ENCODE data around the gene C1orf87. TPM values are rescaled to one million over a fixed set of nuclear protein-coding genes. Genes with fewer than 3 reads are reported as not detected.
A peak's percentile ranks its signal among the peaks of the same experiment; 100 is the strongest.
"Not testable (repeated sequence)": the region's sequence is repeated elsewhere in the genome, so short reads cannot be mapped to it uniquely, and the experiment has no call there.

Gene C1orf87
- total RNA-seq, 2 donors from 2014 or later = not detected

GRCh38 chr1:59971464-59971911 lies 102.1 kb downstream of the C1orf87 start:
- Histone ChIP-seq H3K27me3 (no peaks in the 10 kb centered on the region), H3K27ac (no peak overlapping the region), H3K36me3 (no peaks in the 10 kb centered on the region), H3K4me1 (peaks cover 0 to 7% of the 10 kb centered on the region in 2 donors), H3K9me3 (no peaks in the 10 kb centered on the region), H3K4me3 (no peak overlapping the region)
- DNase-seq (ENCODE audit: low spot score) = peak; percentile 69
- TF ChIP-seq CTCF (IDR thresholded peaks at IDR 0.05) = peak; percentile 79 to 93

- H3K27ac ChIP-seq; H3K36me3 ChIP-seq; H3K4me3 ChIP-seq; H3K4me1 ChIP-seq; H3K27me3 ChIP-seq; H3K9me3 ChIP-seq; DNase-seq (ENCODE audit: low spot score): not testable (repeated sequence)
These were observed 103.9 kb downstream of the C1orf87 start for GRCh38 chr1:59969542-59970175.

GRCh38 chr1:59968746-59969145 lies 104.8 kb downstream of the C1orf87 start:
- H3K36me3 ChIP-seq; H3K27me3 ChIP-seq; H3K9me3 ChIP-seq; DNase-seq (ENCODE audit: low spot score); H3K4me3 ChIP-seq; H3K27ac ChIP-seq; H3K4me1 ChIP-seq: not testable (repeated sequence)

- Histone ChIP-seq H3K36me3 (no peaks in the 10 kb centered on the region), H3K27ac (no peak overlapping the region), H3K9me3 (no peaks in the 10 kb centered on the region), H3K4me1 (peaks cover 0 to 7% of the 10 kb centered on the region in 2 donors), H3K4me3 (no peak overlapping the region), H3K27me3 (no peaks in the 10 kb centered on the region)
- TF ChIP-seq CTCF (IDR thresholded peaks at IDR 0.05) = no peak
- DNase-seq (ENCODE audit: low spot score) = no peak
These were observed 105.8 kb downstream of the C1orf87 start for GRCh38 chr1:59967780-59968179.

- H3K36me3 ChIP-seq = no peaks in the 10 kb centered on the region
- H3K27me3 ChIP-seq = no peaks in the 10 kb centered on the region
- no peak for TF ChIP-seq CTCF (IDR thresholded peaks at IDR 0.05)
- no peaks in the 10 kb centered on the region for H3K9me3 ChIP-seq
- H3K4me1 ChIP-seq = peaks cover 0 to 7% of the 10 kb centered on the region in 2 donors
- no peak overlapping the region for H3K27ac ChIP-seq
- no peak for DNase-seq (ENCODE audit: low spot score)
- H3K4me3 ChIP-seq = no peak overlapping the region
These were observed 106.4 kb downstream of the C1orf87 start for GRCh38 chr1:59967141-59967697.

GRCh38 chr1:59952065-59952464 lies 121.5 kb downstream of the C1orf87 start:
- Histone ChIP-seq H3K27ac (no peak overlapping the region), H3K4me3 (no peak overlapping the region), H3K4me1 (no peaks in the 10 kb centered on the region), H3K27me3 (no peaks in the 10 kb centered on the region), H3K36me3 (no peaks in the 10 kb centered on the region), H3K9me3 (no peaks in the 10 kb centered on the region)
- DNase-seq (ENCODE audit: low spot score) = no peak
- no peak for TF ChIP-seq CTCF (IDR thresholded peaks at IDR 0.05)

GRCh38 chr1:59949648-59950047 lies 123.9 kb downstream of the C1orf87 start:
- Histone ChIP-seq H3K36me3 (no peaks in the 10 kb centered on the region), H3K4me1 (no peaks in the 10 kb centered on the region), H3K4me3 (no peak overlapping the region), H3K27ac (no peak overlapping the region), H3K9me3 (no peaks in the 10 kb centered on the region), H3K27me3 (no peaks in the 10 kb centered on the region)
- DNase-seq (ENCODE audit: low spot score) = no peak
- TF ChIP-seq CTCF (IDR thresholded peaks at IDR 0.05) = no peak
